Common myeloid progenitor, CD34-positive (primary cell): ENCODE measurements around the gene FAM20C.

Experiments used
- CTCF ChIA-PET: fragments of 350-600 bp; sonication (Branson Sonifier 250); formaldehyde crosslinking; loops from one replicate; lab custom pipeline; 2021; ENCODE audit warnings: antibody characterized with exemption; lab: Charles Lee
- POLR2A ChIA-PET: fragments of 350-600 bp; sonication (Branson Sonifier 250); formaldehyde crosslinking; loops from one replicate; lab custom pipeline; 2021; ENCODE audit warnings: antibody characterized with exemption; lab: Charles Lee
- DNase-seq, 3 donors: peaks; one replicate each; pipeline versions ENCODE4 v3.0.0 to v3.0.0-alpha.2; 2013
- H3K27ac ChIP-seq, 2 experiments: 1 replicate in 1 of 2; 2 replicates in 1 of 2; pipeline ENCODE4 v1.7.0; 2013; ENCODE audit warnings: inconsistent platforms in 2 of 2, low read length in 2 of 2, mild to moderate bottlenecking in 2 of 2, low read depth in 1 of 2, moderate library complexity in 1 of 2; ENCODE audit not compliant: severe bottlenecking in 2 of 2, insufficient read depth in 1 of 2, poor library complexity in 1 of 2
- H3K27me3 ChIP-seq, 5 experiments: replicated peaks in 2 of 5; 1 replicate in 3 of 5; 2 replicates in 2 of 5; pipeline versions ENCODE4 v1.6.1 to v1.7.0; 2013; ENCODE audit warnings: low read length in 4 of 5, mild to moderate bottlenecking in 2 of 5, moderate library complexity in 2 of 5, inconsistent platforms in 1 of 5; ENCODE audit not compliant: insufficient read depth in 5 of 5, control insufficient read depth in 4 of 5
- H3K36me3 ChIP-seq, 4 experiments: 1 replicate in 2 of 4; 2 replicates in 2 of 4; pipeline versions ENCODE4 v1.6.1 to v1.7.0; 2013; ENCODE audit warnings: low read length in 3 of 4, control low read depth in 1 of 4, mild to moderate bottlenecking in 1 of 4; ENCODE audit not compliant: control insufficient read depth in 4 of 4, insufficient read depth in 4 of 4
- H3K4me1 ChIP-seq, 4 experiments: 1 replicate in 3 of 4; 2 replicates in 1 of 4; pipeline versions ENCODE4 v1.6.1 to v1.7.1; 2013; ENCODE audit warnings: low read length in 3 of 4, mild to moderate bottlenecking in 3 of 4, control low read depth in 1 of 4, inconsistent platforms in 1 of 4, moderate library complexity in 1 of 4; ENCODE audit not compliant: control insufficient read depth in 4 of 4, insufficient read depth in 4 of 4; ENCODE audit errors: control extremely low read depth in 1 of 4
- H3K4me3 ChIP-seq, 7 experiments: 1 replicate in 4 of 7; 2 replicates in 3 of 7; pipeline versions ENCODE4 v1.5.1 to v1.7.0; 2013; ENCODE audit warnings: mild to moderate bottlenecking in 7 of 7, low read length in 6 of 7, moderate library complexity in 6 of 7, inconsistent platforms in 2 of 7, low read depth in 2 of 7, control low read depth in 1 of 7; ENCODE audit not compliant: insufficient read depth in 4 of 7, control insufficient read depth in 1 of 7; ENCODE audit errors: extremely low read depth in 1 of 7
- H3K9me3 ChIP-seq, 5 experiments: 1 replicate in 4 of 5; 2 replicates in 1 of 5; pipeline versions ENCODE4 v1.6.1 to v1.7.1; 2013; ENCODE audit warnings: low read length in 4 of 5, mild to moderate bottlenecking in 2 of 5, inconsistent platforms in 1 of 5, low read depth in 1 of 5, moderate library complexity in 1 of 5; ENCODE audit not compliant: control insufficient read depth in 4 of 5, insufficient read depth in 2 of 5; ENCODE audit errors: control extremely low read depth in 1 of 5
- WGBS: methylation state at CpG from one replicate; pipeline ENCODE4 v1.1.5; 2013; ENCODE audit not compliant: insufficient coverage; 5-methylcytosine and 5-hydroxymethylcytosine counted together

Gene FAM20C

GRCh38 chr7:211715-212058 lies 19.3 kb downstream of the FAM20C start:
- Histone ChIP-seq H3K27me3 (no peaks in the 10 kb centered on the region), H3K4me3 (no peak overlapping the region), H3K36me3 (no peaks in the 10 kb centered on the region), H3K4me1 (no peaks in the 10 kb centered on the region), H3K27ac (no peak overlapping the region), H3K9me3 (no peaks in the 10 kb centered on the region)
- POLR2A ChIA-PET = no interaction called here
- over 99% methylated on average over 19 of the region's 19 CpGs for WGBS
- DNase-seq = no peak
- CTCF ChIA-PET = no interaction called here

- Histone ChIP-seq H3K27ac (no peak overlapping the region), H3K9me3 (no peaks in the 10 kb centered on the region), H3K36me3 (no peaks in the 10 kb centered on the region), H3K4me3 (no peak overlapping the region), H3K27me3 (no peaks in the 10 kb centered on the region), H3K4me1 (no peaks in the 10 kb centered on the region)
- DNase-seq = no peak
- POLR2A ChIA-PET = no interaction called here
- over 99% methylated on average over 13 of the region's 14 CpGs for WGBS
- CTCF ChIA-PET = no interaction called here
Observed at GRCh38 chr7:212754-213153, 20.4 kb downstream of the FAM20C start.

- no peaks in the 10 kb centered on the region for H3K9me3 ChIP-seq
- H3K4me1 ChIP-seq = no peaks in the 10 kb centered on the region
- no peak overlapping the region for H3K27ac ChIP-seq
- no peaks in the 10 kb centered on the region for H3K27me3 ChIP-seq
- POLR2A ChIA-PET = no interaction called here
- H3K4me3 ChIP-seq = no peak overlapping the region
- no peaks in the 10 kb centered on the region for H3K36me3 ChIP-seq
- CTCF ChIA-PET = no interaction called here
- DNase-seq = no peak
- WGBS = 96% methylated on average over 20 of the region's 27 CpGs
Observed at GRCh38 chr7:213324-213993, 21.1 kb downstream of the FAM20C start.

- H3K27ac ChIP-seq = no peak overlapping the region
- no peaks in the 10 kb centered on the region for H3K9me3 ChIP-seq
- H3K4me3 ChIP-seq = no peak overlapping the region
- WGBS = 89% methylated on average over 32 of the region's 36 CpGs
- DNase-seq = no peak
- H3K27me3 ChIP-seq = no peaks in the 10 kb centered on the region
- CTCF ChIA-PET = no interaction called here
- no peaks in the 10 kb centered on the region for H3K36me3 ChIP-seq
- H3K4me1 ChIP-seq = no peaks in the 10 kb centered on the region
- POLR2A ChIA-PET = no interaction called here
Observed at GRCh38 chr7:214410-215212, 22.2 kb downstream of the FAM20C start.

- Histone ChIP-seq H3K9me3 (no peaks in the 10 kb centered on the region), H3K36me3 (no peaks in the 10 kb centered on the region), H3K4me1 (no peaks in the 10 kb centered on the region), H3K27ac (no peak overlapping the region), H3K27me3 (no peaks in the 10 kb centered on the region), H3K4me3 (no peak overlapping the region)
- DNase-seq = no peak
- ChIA-PET POLR2A (no interaction called here), CTCF (interaction anchor here (1.4 kb wide), 1 partner anchor 29 kb away, joined by 4 read pairs; no protein-coding TSS in a partner anchor)
- WGBS = 95% methylated on average over 20 of the region's 24 CpGs
Observed at GRCh38 chr7:216360-217300, 24.3 kb downstream of the FAM20C start.

- H3K4me3 ChIP-seq = no peak overlapping the region
- H3K36me3 ChIP-seq = no peaks in the 10 kb centered on the region
- WGBS = 97% methylated on average over 21 of the region's 21 CpGs
- no peaks in the 10 kb centered on the region for H3K4me1 ChIP-seq
- H3K27ac ChIP-seq = no peak overlapping the region
- no peaks in the 10 kb centered on the region for H3K9me3 ChIP-seq
- no peaks in the 10 kb centered on the region for H3K27me3 ChIP-seq
- no peak for DNase-seq
- ChIA-PET POLR2A (interaction anchor here (0.6 kb wide), 1 partner anchor 54 kb away, joined by 3 read pairs; no protein-coding TSS in a partner anchor), CTCF (interaction anchor here (1.4 kb wide), 1 partner anchor 30 kb away, joined by 4 read pairs; no protein-coding TSS in a partner anchor)
Observed at GRCh38 chr7:217781-218180, 25.4 kb downstream of the FAM20C start.
